K562 (cell line): ENCODE measurements around the gene ELF1. TPM values are rescaled to one million over a fixed set of nuclear protein-coding genes. Genes with fewer than 3 reads are reported as not detected.

ENCODE experiments used
- CBFA2T2 ChIP-seq: fragments of 450-650 bp; conservative IDR thresholded peaks from 2 replicates; pipeline ENCODE4 v1.6.1; 2017; ENCODE audit warnings: mild to moderate bottlenecking
- GTF2F1 ChIP-seq: IDR thresholded peaks from 2 replicates; pipeline ENCODE4 v1.6.1; 2011; ENCODE audit warnings: low read depth, low read length, improper control_type of control experiment
- HEY1 ChIP-seq: fragments of 250-450 bp; sonication (Bioruptor Pico); IDR thresholded peaks from 2 replicates; pipeline ENCODE4 v1.5.0; 2020; ENCODE audit warnings: mild to moderate bottlenecking, moderate library complexity, borderline replicate concordance
- JUN ChIP-seq, 2 experiments: sonication (generic) in 1 of 2; formaldehyde crosslinking in 1 of 2; IDR thresholded peaks; 2 replicates each; pipeline versions ENCODE4 v1.6.1 to v1.8.0; 2012 to 2022; ENCODE audit warnings: borderline replicate concordance in 2 of 2, mild to moderate bottlenecking in 2 of 2, improper control_type of control experiment in 1 of 2, low read depth in 1 of 2, low read length in 1 of 2, missing genetic modification reagents in 1 of 2
- KDM4B ChIP-seq, 2 experiments: fragments of 450-650 bp in 1 of 2; sonication (generic) in 1 of 2; IDR thresholded peaks; 2 replicates each; pipeline ENCODE4 v1.6.1; 2016 to 2017; ENCODE audit warnings: borderline replicate concordance in 2 of 2, antibody characterized with exemption in 1 of 2, low read depth in 1 of 2, mild to moderate bottlenecking in 1 of 2
- L3MBTL2 ChIP-seq: fragments of 450-650 bp; IDR thresholded peaks from 2 replicates; pipeline ENCODE4 v1.6.1; 2016; ENCODE audit warnings: mild to moderate bottlenecking, moderate library complexity
- MXI1 ChIP-seq: IDR thresholded peaks from 2 replicates; pipeline ENCODE4 v1.6.1; 2011; ENCODE audit warnings: low read depth, mild to moderate bottlenecking, improper control_type of control experiment, low read length
- NR4A1 ChIP-seq, 2 experiments: fragments of 250-450 bp in 1 of 2; fragments of 450-650 bp in 1 of 2; sonication (Bioruptor Pico) in 1 of 2; IDR thresholded peaks; 2 replicates each; pipeline versions ENCODE4 v1.4.0 to v1.6.1; 2016 to 2020; ENCODE audit warnings: mild to moderate bottlenecking in 2 of 2, missing compliant biosample characterization in 1 of 2, missing genetic modification characterization in 1 of 2, moderate library complexity in 1 of 2
- RBBP5 ChIP-seq: fragments of 200-600 bp; sonication (generic); IDR thresholded peaks from 2 replicates; pipeline ENCODE4 v1.6.1; 2012; ENCODE audit warnings: borderline replicate concordance, mild to moderate bottlenecking, low read length, control low read depth, inconsistent platforms; ENCODE audit not compliant: insufficient read depth, poor library complexity, severe bottlenecking
- SIN3B ChIP-seq: fragments of 450-650 bp; IDR thresholded peaks from 2 replicates; pipeline ENCODE4 v1.6.1; 2017; ENCODE audit warnings: low read depth, mild to moderate bottlenecking, moderate library complexity
- TBL1XR1 ChIP-seq, 2 experiments: IDR thresholded peaks; 2 replicates each; pipeline ENCODE4 v1.6.1; 2012; ENCODE audit warnings: improper control_type of control experiment in 2 of 2, low read length in 2 of 2, mild to moderate bottlenecking in 1 of 2
- ZBTB43 ChIP-seq: sonication (generic); formaldehyde crosslinking; IDR thresholded peaks from 2 replicates; pipeline ENCODE4 v1.8.0; 2023; ENCODE audit warnings: mild to moderate bottlenecking, missing genetic modification reagents
- ZFX ChIP-seq: sonication (generic); formaldehyde crosslinking; IDR thresholded peaks from 2 replicates; pipeline ENCODE4 v1.8.0; 2022; ENCODE audit warnings: mild to moderate bottlenecking, missing genetic modification reagents, moderate library complexity
- ZNF212 ChIP-seq: fragments of 450-650 bp; formaldehyde crosslinking; IDR thresholded peaks from 2 replicates; pipeline ENCODE4 v1.4.0; 2020; ENCODE audit warnings: mild to moderate bottlenecking
- ZNF561 ChIP-seq: fragments of 450-650 bp; formaldehyde crosslinking; conservative IDR thresholded peaks from 2 replicates; pipeline ENCODE4 v1.4.0; 2020; ENCODE audit warnings: mild to moderate bottlenecking, moderate library complexity
- ZNF764 ChIP-seq: fragments of 250-450 bp; sonication (Bioruptor Pico); IDR thresholded peaks from 2 replicates; pipeline ENCODE4 v1.4.0; 2020; ENCODE audit warnings: low read depth, mild to moderate bottlenecking, moderate library complexity
- polyA plus RNA-seq, 8 experiments: library from polyadenylated mRNA; depleted of rRNA in 4 of 8; stranded (reverse) in 5 of 8; unstranded in 3 of 8; fragments of >200 nt; fragmentation: Nextera tagmentation in 2 of 8; fragmentation: Illumina TruSeq in 1 of 8; extraction: Ambion mirVana in 2 of 8; extraction: Trizol in 1 of 8; gene quantifications; 2 replicates each; pipeline versions ENCODE4 v1.2.1 to v1.2.3, GENCODE V29; 2011 to 2014; ENCODE audit warnings: inconsistent platforms in 1 of 8, missing spikeins in 1 of 8
- total RNA-seq, 7 experiments: library from RNA; depleted of rRNA in 6 of 7; stranded (reverse); fragments of >200 nt in 6 of 7; fragmentation: Illumina TruSeq in 2 of 7; extraction: Trizol in 2 of 7; gene quantifications; 2 replicates each; pipeline versions ENCODE4 v1.2.1 to v1.2.3, GENCODE V29; 2011 to 2021; ENCODE audit warnings: low replicate concordance in 1 of 7
- TF ChIP-seq, protein P1 (sequence below): sonication (generic); formaldehyde crosslinking; IDR thresholded peaks from 2 replicates; pipeline ENCODE4 v1.8.0; 2022; ENCODE audit warnings: mild to moderate bottlenecking, missing genetic modification reagents
- TF ChIP-seq, protein P2 (sequence below): sonication (generic); formaldehyde crosslinking; IDR thresholded peaks from 2 replicates; pipeline ENCODE4 v1.8.1; 2023; ENCODE audit warnings: mild to moderate bottlenecking, missing genetic modification reagents

The ELF1 gene
- total and polyA plus RNA-seq, 9 of the 15 experiments (the other 6 are each of a cell fraction or from before 2014, with no cell fraction given): 24.7 to 54.4 (median 33.4) TPM

DNA sequence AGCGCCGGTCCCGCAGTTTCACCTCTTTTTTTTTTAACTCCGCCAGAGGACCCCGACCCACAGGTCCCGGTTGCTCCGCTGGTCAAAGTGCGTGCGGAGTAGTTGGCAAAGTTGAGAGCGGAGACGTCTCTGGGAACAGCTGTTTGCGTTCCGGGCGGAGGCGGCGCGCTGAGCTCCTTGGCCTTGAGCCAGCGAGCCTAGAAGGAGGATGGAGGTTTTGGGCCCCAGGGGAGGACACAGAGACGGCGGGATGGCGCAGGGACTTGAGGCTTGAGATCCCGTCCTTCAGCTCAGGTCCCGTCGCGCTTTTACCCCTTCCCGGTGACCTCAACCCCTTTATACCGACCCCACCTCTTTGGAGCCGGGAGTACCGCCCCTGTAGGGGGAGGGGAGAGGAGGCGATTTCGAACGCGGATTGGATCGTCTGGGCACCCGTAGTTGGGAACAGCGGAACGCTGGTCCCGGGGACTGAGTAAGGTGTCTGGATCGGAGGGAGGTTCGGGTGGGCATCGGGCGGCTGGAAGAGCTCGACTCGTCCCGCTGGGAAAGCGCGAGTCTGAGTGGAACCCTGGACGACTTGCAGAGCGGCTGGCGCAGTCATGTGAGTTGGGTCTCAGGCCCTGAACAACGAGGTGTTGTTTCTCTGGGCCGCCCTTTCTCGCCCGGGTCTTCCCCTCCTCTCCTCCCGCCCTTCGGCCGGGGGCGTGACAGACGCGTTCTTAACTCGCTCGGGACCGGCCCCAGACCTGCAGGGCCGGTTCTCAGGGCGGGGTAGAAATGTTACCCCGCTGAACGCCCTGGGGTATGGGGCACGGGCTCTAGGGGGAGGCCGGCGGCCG lies 42.2 kb upstream of the ELF1 start, which contains the start of gene WBP4 (continued):
- TF ChIP-seq, protein P1, sequence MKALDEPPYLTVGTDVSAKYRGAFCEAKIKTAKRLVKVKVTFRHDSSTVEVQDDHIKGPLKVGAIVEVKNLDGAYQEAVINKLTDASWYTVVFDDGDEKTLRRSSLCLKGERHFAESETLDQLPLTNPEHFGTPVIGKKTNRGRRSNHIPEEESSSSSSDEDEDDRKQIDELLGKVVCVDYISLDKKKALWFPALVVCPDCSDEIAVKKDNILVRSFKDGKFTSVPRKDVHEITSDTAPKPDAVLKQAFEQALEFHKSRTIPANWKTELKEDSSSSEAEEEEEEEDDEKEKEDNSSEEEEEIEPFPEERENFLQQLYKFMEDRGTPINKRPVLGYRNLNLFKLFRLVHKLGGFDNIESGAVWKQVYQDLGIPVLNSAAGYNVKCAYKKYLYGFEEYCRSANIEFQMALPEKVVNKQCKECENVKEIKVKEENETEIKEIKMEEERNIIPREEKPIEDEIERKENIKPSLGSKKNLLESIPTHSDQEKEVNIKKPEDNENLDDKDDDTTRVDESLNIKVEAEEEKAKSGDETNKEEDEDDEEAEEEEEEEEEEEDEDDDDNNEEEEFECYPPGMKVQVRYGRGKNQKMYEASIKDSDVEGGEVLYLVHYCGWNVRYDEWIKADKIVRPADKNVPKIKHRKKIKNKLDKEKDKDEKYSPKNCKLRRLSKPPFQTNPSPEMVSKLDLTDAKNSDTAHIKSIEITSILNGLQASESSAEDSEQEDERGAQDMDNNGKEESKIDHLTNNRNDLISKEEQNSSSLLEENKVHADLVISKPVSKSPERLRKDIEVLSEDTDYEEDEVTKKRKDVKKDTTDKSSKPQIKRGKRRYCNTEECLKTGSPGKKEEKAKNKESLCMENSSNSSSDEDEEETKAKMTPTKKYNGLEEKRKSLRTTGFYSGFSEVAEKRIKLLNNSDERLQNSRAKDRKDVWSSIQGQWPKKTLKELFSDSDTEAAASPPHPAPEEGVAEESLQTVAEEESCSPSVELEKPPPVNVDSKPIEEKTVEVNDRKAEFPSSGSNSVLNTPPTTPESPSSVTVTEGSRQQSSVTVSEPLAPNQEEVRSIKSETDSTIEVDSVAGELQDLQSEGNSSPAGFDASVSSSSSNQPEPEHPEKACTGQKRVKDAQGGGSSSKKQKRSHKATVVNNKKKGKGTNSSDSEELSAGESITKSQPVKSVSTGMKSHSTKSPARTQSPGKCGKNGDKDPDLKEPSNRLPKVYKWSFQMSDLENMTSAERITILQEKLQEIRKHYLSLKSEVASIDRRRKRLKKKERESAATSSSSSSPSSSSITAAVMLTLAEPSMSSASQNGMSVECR (CRISPR knock-in tag): peak; percentile 83; the same call in 1 of the 2 replicates
- TF ChIP-seq NR4A1 (CRISPR knock-in tag; IDR thresholded peaks at IDR 0.05): no peak
- TF ChIP-seq NR4A1 (tag; IDR thresholded peaks at IDR 0.05): 0 out of 2 replicates have a peak, but pooled peaks have one; percentile 47
- TF ChIP-seq L3MBTL2: peak; percentile 21; the same call in 1 of the 2 replicates
- no peak for TF ChIP-seq ZNF561 (CRISPR knock-in tag)
- TF ChIP-seq CBFA2T2: no peak; the same call in 1 of the 2 replicates
- 0 out of 2 replicates have a peak, but pooled peaks have one; percentile 46 for TF ChIP-seq ZBTB43
- no peak for TF ChIP-seq ZNF764
- TF ChIP-seq MXI1: no peak; the same call in 1 of the 2 replicates
- TF ChIP-seq GTF2F1: no peak
- TF ChIP-seq TBL1XR1 (IDR thresholded peaks at IDR 0.05; ENCODE audit: low read length in 2 of 2): no peak
- TF ChIP-seq, protein P2, sequence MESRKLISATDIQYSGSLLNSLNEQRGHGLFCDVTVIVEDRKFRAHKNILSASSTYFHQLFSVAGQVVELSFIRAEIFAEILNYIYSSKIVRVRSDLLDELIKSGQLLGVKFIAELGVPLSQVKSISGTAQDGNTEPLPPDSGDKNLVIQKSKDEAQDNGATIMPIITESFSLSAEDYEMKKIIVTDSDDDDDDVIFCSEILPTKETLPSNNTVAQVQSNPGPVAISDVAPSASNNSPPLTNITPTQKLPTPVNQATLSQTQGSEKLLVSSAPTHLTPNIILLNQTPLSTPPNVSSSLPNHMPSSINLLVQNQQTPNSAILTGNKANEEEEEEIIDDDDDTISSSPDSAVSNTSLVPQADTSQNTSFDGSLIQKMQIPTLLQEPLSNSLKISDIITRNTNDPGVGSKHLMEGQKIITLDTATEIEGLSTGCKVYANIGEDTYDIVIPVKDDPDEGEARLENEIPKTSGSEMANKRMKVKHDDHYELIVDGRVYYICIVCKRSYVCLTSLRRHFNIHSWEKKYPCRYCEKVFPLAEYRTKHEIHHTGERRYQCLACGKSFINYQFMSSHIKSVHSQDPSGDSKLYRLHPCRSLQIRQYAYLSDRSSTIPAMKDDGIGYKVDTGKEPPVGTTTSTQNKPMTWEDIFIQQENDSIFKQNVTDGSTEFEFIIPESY: no peak
- TF ChIP-seq SIN3B: 0 out of 2 replicates have a peak, but pooled peaks have one; percentile 41
- no peak for TF ChIP-seq HEY1 (CRISPR knock-in tag)
- TF ChIP-seq KDM4B (IDR thresholded peaks at IDR 0.05; ENCODE audit: borderline replicate concordance in 2 of 2, low read depth in 1 of 2): 0 out of 4 replicates have a peak, but pooled peaks of 1 of the 2 experiments have one; percentile 37
- no peak for TF ChIP-seq ZNF212
- TF ChIP-seq ZFX: peak; percentile 75
- peak; percentile 89 for TF ChIP-seq RBBP5
- no peak for TF ChIP-seq JUN (IDR thresholded peaks at IDR 0.05; ENCODE audit: borderline replicate concordance, low read depth, low read length)
- 0 out of 2 replicates have a peak, but pooled peaks have one; percentile 7 for TF ChIP-seq JUN (CRISPR knock-in tag; IDR thresholded peaks at IDR 0.05; ENCODE audit: borderline replicate concordance)
